Raji (cell line): ENCODE measurements around the gene LARGE1.

Source experiments
- POLR2A ChIP-seq: IDR thresholded peaks from 2 replicates; pipeline ENCODE4 v1.6.1; 2011; ENCODE audit warnings: low read depth, low read length, control low read depth; ENCODE audit not compliant: insufficient read depth

LARGE1 gene

GRCh38 chr22:33793475-33793874 is 126.8 kb downstream of the LARGE1 start:
- TF ChIP-seq POLR2A = no peak

GRCh38 chr22:33792832-33793231 is 127.4 kb downstream of the LARGE1 start:
- TF ChIP-seq POLR2A = no peak

GRCh38 chr22:33789690-33790253 is 130.5 kb downstream of the LARGE1 start:
- no peak for TF ChIP-seq POLR2A

GRCh38 chr22:33788927-33789326 is 131.3 kb downstream of the LARGE1 start:
- no peak for TF ChIP-seq POLR2A

GRCh38 chr22:33787645-33788456 is 132.4 kb downstream of the LARGE1 start:
- TF ChIP-seq POLR2A = no peak

GRCh38 chr22:33786149-33786548 is 134.1 kb downstream of the LARGE1 start:
- TF ChIP-seq POLR2A = no peak

GRCh38 chr22:33785283-33785968 is 134.8 kb downstream of the LARGE1 start:
- TF ChIP-seq POLR2A = no peak

GRCh38 chr22:33781411-33781810 is 138.9 kb downstream of the LARGE1 start:
- no peak for TF ChIP-seq POLR2A

GRCh38 chr22:33780531-33781136 is 139.6 kb downstream of the LARGE1 start:
- TF ChIP-seq POLR2A = no peak

GRCh38 chr22:33779243-33779642 is 141.0 kb downstream of the LARGE1 start:
- TF ChIP-seq POLR2A = no peak

- TF ChIP-seq POLR2A = no peak
Measured at GRCh38 chr22:33776491-33776890, 143.8 kb downstream of the LARGE1 start.

- no peak for TF ChIP-seq POLR2A
Measured at GRCh38 chr22:33774781-33775180, 145.5 kb downstream of the LARGE1 start.

GRCh38 chr22:33772745-33773144 is 147.5 kb downstream of the LARGE1 start:
- TF ChIP-seq POLR2A = no peak

GRCh38 chr22:33771136-33771535 is 149.1 kb downstream of the LARGE1 start:
- no peak for TF ChIP-seq POLR2A

- TF ChIP-seq POLR2A = no peak
Measured at GRCh38 chr22:33770723-33771122, 149.6 kb downstream of the LARGE1 start.

- no peak for TF ChIP-seq POLR2A
Measured at GRCh38 chr22:33766091-33766490, 154.2 kb downstream of the LARGE1 start.

- TF ChIP-seq POLR2A = no peak
Measured at GRCh38 chr22:33758961-33759360, 161.3 kb downstream of the LARGE1 start.
